Measurements from ENCODE around the gene EXT2.

DNA sequence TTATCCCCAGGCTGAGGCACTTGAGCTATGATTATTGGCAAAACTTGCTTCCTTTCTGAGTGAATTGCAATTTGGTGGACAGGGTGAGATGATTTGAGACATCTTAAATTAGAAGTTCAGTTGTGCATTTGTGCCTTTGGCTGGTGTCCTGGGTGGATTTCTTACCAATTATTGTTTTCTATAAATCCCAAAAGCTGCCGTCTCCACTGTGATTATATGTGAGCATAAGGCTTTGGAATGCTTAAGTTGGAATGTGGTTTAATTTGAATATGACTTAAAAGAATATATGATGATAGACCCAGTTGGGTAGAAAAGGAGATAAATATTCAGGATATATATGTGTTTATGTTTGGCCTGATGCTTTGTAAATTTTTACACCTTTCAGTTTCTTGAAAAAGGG is 70.0 kb downstream of the EXT2 start:
- TF ChIP-seq, protein P1, sequence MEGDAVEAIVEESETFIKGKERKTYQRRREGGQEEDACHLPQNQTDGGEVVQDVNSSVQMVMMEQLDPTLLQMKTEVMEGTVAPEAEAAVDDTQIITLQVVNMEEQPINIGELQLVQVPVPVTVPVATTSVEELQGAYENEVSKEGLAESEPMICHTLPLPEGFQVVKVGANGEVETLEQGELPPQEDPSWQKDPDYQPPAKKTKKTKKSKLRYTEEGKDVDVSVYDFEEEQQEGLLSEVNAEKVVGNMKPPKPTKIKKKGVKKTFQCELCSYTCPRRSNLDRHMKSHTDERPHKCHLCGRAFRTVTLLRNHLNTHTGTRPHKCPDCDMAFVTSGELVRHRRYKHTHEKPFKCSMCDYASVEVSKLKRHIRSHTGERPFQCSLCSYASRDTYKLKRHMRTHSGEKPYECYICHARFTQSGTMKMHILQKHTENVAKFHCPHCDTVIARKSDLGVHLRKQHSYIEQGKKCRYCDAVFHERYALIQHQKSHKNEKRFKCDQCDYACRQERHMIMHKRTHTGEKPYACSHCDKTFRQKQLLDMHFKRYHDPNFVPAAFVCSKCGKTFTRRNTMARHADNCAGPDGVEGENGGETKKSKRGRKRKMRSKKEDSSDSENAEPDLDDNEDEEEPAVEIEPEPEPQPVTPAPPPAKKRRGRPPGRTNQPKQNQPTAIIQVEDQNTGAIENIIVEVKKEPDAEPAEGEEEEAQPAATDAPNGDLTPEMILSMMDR (IDR thresholded peaks at IDR 0.05), result no peak
- TF ChIP-seq POLR2A (IDR thresholded peaks at IDR 0.05), result no peak
